OCI-LY7 (cell line): ENCODE results near the gene PTPRU. TPM values are rescaled to one million over a fixed set of nuclear protein-coding genes. Genes with fewer than 3 reads are reported as not detected.
A peak's percentile ranks its signal among the peaks of the same experiment; 100 is the strongest.

Experiments used
- BruUV-seq: library from RNA; stranded (reverse); fragments of 400-500 nt; replicated peaks from 2 replicates; lab custom pipeline; 2021; lab: Mats Ljungman, UMichigan
- CTCF ChIA-PET: fragments of 300-600 bp; sonication (Branson Sonifier 250); formaldehyde crosslinking; loops from one replicate; lab custom pipeline; 2022; ENCODE audit warnings: antibody characterized with exemption; ENCODE audit not compliant: unreplicated experiment; lab: Charles Lee
- POLR2A ChIA-PET: fragments of 300-600 bp; sonication (Branson Sonifier 250); formaldehyde crosslinking; loops from one replicate; lab custom pipeline; 2022; ENCODE audit warnings: antibody characterized with exemption; lab: Charles Lee
- DNase-seq: peaks from one replicate; pipeline ENCODE4 v3.0.0-alpha.2; 2015; ENCODE audit warnings: low spot score
- H2AFZ ChIP-seq: fragments of 200-600 bp; sonication (generic), shearing (Covaris generic); 2 replicates; pipeline ENCODE4 v1.6.1; 2014; ENCODE audit warnings: mild to moderate bottlenecking, antibody characterized with exemption, low read length, moderate library complexity
- H3K27ac ChIP-seq: fragments of 200-600 bp; sonication (generic); 2 replicates; pipeline ENCODE4 v1.5.1; 2014; ENCODE audit warnings: mixed run types, low read depth, mild to moderate bottlenecking, moderate library complexity, low read length, inconsistent platforms; ENCODE audit not compliant: poor library complexity, severe bottlenecking
- H3K36me3 ChIP-seq: fragments of 200-600 bp; sonication (generic); 2 replicates; pipeline ENCODE4 v1.6.1; 2014; ENCODE audit warnings: mild to moderate bottlenecking, antibody characterized with exemption, low read length, moderate library complexity, mixed read lengths; ENCODE audit not compliant: insufficient read depth
- H3K4me1 ChIP-seq: fragments of 200-600 bp; sonication (generic); 2 replicates; pipeline ENCODE4 v1.5.1; 2014; ENCODE audit warnings: mild to moderate bottlenecking, low read length; ENCODE audit not compliant: insufficient read depth, poor library complexity, severe bottlenecking
- H3K4me2 ChIP-seq: fragments of 200-600 bp; sonication (generic); 2 replicates; pipeline ENCODE4 v1.6.1; 2014; ENCODE audit warnings: mild to moderate bottlenecking, low read length
- H3K4me3 ChIP-seq: fragments of 200-600 bp; sonication (generic); 2 replicates; pipeline ENCODE4 v1.5.1; 2014; ENCODE audit warnings: mild to moderate bottlenecking, low read depth, low read length; ENCODE audit not compliant: poor library complexity, severe bottlenecking
- H3K79me2 ChIP-seq: fragments of 200-600 bp; sonication (generic); 2 replicates; pipeline ENCODE4 v1.6.1; 2016; ENCODE audit warnings: low read depth, mild to moderate bottlenecking, low read length, moderate library complexity, mixed read lengths; ENCODE audit not compliant: insufficient read depth
- H3K9me2 ChIP-seq: fragments of 200-600 bp; sonication (generic); 2 replicates; pipeline ENCODE4 v1.6.1; 2016; ENCODE audit warnings: mild to moderate bottlenecking, low read length, mixed read lengths; ENCODE audit not compliant: insufficient read depth
- H3K9me3 ChIP-seq: fragments of 200-600 bp; sonication (generic); 2 replicates; pipeline ENCODE4 v1.6.1; 2014; ENCODE audit warnings: mild to moderate bottlenecking, mixed run types, low read length, mixed read lengths
- H4K20me1 ChIP-seq: fragments of 200-600 bp; sonication (generic); 2 replicates; pipeline ENCODE4 v1.6.1; 2014; ENCODE audit warnings: mild to moderate bottlenecking, antibody characterized with exemption, low read length, moderate library complexity, mixed read lengths; ENCODE audit not compliant: insufficient read depth
- EZH2phosphoT487 ChIP-seq: fragments of 200-600 bp; sonication (generic); IDR thresholded peaks from 2 replicates; pipeline ENCODE4 v1.6.1; 2018; ENCODE audit warnings: low read depth, borderline replicate concordance, mild to moderate bottlenecking, mixed run types, antibody characterized with exemption, low read length, moderate library complexity, mixed read lengths
- intact Hi-C: fragments of 100-400 bp; cut with micrococcal nuclease; formaldehyde crosslinking; loops from one replicate; pipeline ENCODE4 v1.10.0; 2022; ENCODE audit not compliant: unreplicated experiment
- total RNA-seq, 2 experiments: library from RNA; depleted of rRNA in 1 of 2; stranded (reverse); fragments of >200 nt in 1 of 2; shearing (Covaris generic) in 1 of 2; gene quantifications; 2 replicates each; pipeline ENCODE4 v1.2.3, GENCODE V29; 2014 to 2022
- TF ChIP-seq, protein P1 (sequence below): fragments of 200-600 bp; sonication (generic); conservative IDR thresholded peaks from 2 replicates; pipeline ENCODE4 v1.5.1; 2014; ENCODE audit warnings: mild to moderate bottlenecking, antibody characterized with exemption, low read length, moderate library complexity, mixed read lengths

The PTPRU gene
- total RNA-seq, 2 experiments from 2014 or later = 2.5 to 4.6 TPM

DNA sequence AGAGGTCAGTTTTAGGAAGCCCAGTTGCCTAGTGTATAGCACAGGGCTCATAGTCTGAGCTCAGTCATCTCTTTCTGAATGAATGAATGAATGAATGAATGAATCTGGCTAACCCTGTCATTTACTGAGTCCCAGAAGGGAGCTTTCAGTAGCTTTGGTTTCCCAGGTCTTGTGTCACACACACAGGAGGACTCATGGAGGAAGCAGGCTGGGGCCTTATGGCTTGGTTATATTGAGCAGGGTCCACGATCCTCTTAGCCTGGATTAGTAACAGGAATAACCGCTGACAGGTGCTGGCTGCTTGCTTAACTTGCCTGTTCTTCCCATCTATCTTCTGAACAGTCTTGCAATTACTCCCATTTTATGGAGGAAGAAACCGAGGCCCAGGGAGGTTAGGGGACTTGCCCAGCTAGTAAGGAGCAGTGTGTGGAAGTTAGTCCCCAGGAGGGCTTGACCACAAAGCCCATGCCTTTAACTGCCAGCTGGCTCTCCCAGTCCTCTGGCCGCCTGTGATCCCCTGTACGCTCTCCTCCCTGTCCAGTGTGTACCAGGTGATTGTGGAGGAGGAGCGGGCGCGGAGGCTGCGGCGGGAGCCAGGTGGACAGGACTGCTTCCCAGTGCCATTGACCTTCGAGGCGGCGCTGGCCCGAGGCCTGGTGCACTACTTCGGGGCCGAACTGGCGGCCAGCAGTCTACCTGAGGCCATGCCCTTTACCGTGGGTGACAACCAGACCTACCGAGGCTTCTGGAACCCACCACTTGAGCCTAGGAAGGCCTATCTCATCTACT lies 46.0 kb downstream of the PTPRU start:
- Histone ChIP-seq H3K79me2 (no peaks in the 10 kb centered on the region), H3K4me1 (peaks cover 17% of the 10 kb centered on the region), H3K9me2 (no peaks in the 10 kb centered on the region), H2AFZ (no peak overlapping the region), H3K36me3 (no peaks in the 10 kb centered on the region), H3K4me2 (no peak overlapping the region), H4K20me1 (no peaks in the 10 kb centered on the region), H3K9me3 (no peaks in the 10 kb centered on the region), H3K27ac (no peak overlapping the region), H3K4me3 (no peak overlapping the region)
- intact Hi-C loops = no loop called here
- TF ChIP-seq, protein P1, sequence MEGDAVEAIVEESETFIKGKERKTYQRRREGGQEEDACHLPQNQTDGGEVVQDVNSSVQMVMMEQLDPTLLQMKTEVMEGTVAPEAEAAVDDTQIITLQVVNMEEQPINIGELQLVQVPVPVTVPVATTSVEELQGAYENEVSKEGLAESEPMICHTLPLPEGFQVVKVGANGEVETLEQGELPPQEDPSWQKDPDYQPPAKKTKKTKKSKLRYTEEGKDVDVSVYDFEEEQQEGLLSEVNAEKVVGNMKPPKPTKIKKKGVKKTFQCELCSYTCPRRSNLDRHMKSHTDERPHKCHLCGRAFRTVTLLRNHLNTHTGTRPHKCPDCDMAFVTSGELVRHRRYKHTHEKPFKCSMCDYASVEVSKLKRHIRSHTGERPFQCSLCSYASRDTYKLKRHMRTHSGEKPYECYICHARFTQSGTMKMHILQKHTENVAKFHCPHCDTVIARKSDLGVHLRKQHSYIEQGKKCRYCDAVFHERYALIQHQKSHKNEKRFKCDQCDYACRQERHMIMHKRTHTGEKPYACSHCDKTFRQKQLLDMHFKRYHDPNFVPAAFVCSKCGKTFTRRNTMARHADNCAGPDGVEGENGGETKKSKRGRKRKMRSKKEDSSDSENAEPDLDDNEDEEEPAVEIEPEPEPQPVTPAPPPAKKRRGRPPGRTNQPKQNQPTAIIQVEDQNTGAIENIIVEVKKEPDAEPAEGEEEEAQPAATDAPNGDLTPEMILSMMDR = no peak
- no peak for TF ChIP-seq EZH2phosphoT487
- no TSS peak for BruUV-seq
- ChIA-PET CTCF (no interaction called here), POLR2A (no interaction called here)
- no peak for DNase-seq

DNA sequence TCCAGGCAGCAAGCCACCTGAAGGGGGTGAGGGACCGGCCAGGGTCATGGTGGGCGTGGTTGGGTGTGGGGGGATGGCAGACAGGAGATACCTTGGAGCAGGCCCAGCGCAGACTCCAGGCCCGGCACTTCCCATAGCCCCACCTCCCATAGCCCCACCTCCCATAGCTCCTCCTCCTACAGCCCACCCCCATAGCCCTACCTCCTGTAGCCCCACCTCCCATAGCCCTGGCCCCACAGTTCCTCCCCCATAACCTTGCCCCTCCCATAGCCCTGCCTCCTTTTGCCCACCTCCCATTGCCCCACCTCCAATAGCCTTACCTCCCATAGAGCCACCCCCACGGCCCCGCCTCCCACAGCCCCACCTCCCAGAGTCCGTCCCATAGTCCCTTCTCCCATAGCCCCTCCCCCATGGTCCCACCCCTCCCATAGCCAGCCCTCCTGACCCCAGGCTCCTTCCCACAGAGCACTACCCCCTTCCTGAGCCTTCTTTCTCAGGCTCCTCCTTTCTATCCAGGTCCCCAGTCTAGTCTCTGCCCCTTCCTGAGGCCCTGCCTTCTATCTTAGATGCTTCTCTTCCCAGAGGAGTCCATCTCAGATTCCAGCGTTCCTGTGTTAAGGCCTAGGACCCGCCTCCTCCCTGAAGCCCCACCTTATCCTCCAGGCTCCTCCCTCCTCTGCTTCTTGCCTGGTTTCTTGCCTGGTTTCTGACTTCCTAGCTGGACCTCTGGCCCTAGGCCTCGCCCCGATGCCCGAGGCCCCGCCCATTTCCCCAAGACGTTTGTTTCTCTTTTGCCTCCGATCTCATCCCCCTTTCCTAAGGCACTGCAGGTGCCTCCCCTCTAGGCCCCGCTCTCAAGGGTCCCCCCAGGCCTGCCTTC lies 46.8 kb downstream of the PTPRU start:
- Histone ChIP-seq H3K79me2 (no peaks in the 10 kb centered on the region), H3K9me3 (no peaks in the 10 kb centered on the region), H3K27ac (no peak overlapping the region), H3K4me1 (peaks cover 18% of the 10 kb centered on the region), H3K36me3 (no peaks in the 10 kb centered on the region), H3K4me2 (peak overlapping the region; percentile 58), H4K20me1 (no peaks in the 10 kb centered on the region), H3K4me3 (peak overlapping the region; percentile 34), H2AFZ (peak overlapping the region; percentile 61), H3K9me2 (no peaks in the 10 kb centered on the region)
- ChIA-PET POLR2A (no interaction called here), CTCF (no interaction called here)
- BruUV-seq = no TSS peak
- peak; percentile 79 for DNase-seq
- intact Hi-C loops = no loop called here
- no peak for TF ChIP-seq EZH2phosphoT487
- TF ChIP-seq, protein P1 = no peak
